HL-60 (cell line): Measurements from ENCODE around the gene SYT12.

Experiments
- DNase-seq, 2 experiments: peaks; one replicate each; pipeline ENCODE4 v3.0.0-alpha.2; 2010 to 2020; ENCODE audit warnings: low read depth in 1 of 2, low spot score in 1 of 2
- H3K27ac ChIP-seq: fragments of 250-450 bp; sonication (Bioruptor Pico); replicated peaks from 2 replicates; pipeline ENCODE4 v1.5.1; 2020; ENCODE audit warnings: mild to moderate bottlenecking, moderate library complexity
- H3K27me3 ChIP-seq: fragments of 250-450 bp; sonication (Bioruptor Pico); 2 replicates; pipeline ENCODE4 v1.5.1; 2021; ENCODE audit warnings: mild to moderate bottlenecking, moderate library complexity; ENCODE audit not compliant: insufficient read depth, poor library complexity, severe bottlenecking
- H3K4me3 ChIP-seq: replicated peaks from 2 replicates; pipeline ENCODE4 v1.5.1; 2011; ENCODE audit warnings: mild to moderate bottlenecking, control low read depth, low read length; ENCODE audit not compliant: insufficient read depth
- GABPA ChIP-seq: IDR thresholded peaks from 2 replicates; pipeline ENCODE4 v1.6.1; 2012; ENCODE audit warnings: low read depth
- POLR2AphosphoS5 ChIP-seq: IDR thresholded peaks from 2 replicates; pipeline ENCODE4 v1.6.1; 2012; ENCODE audit warnings: low read depth
- SPI1 ChIP-seq: IDR thresholded peaks from 2 replicates; pipeline ENCODE4 v1.6.1; 2012; ENCODE audit warnings: low read depth, mild to moderate bottlenecking, borderline replicate concordance
- TF ChIP-seq, protein P1 (sequence below): IDR thresholded peaks from one replicate; pipeline ENCODE4 v1.5.1; 2011; ENCODE audit warnings: low read length, control low read depth, inconsistent platforms; ENCODE audit not compliant: insufficient read depth
- TF ChIP-seq, protein P2 (sequence below): IDR thresholded peaks from 2 replicates; pipeline ENCODE4 v1.6.1; 2012; ENCODE audit warnings: low read depth; ENCODE audit not compliant: insufficient replicate concordance

SYT12 gene

DNA sequence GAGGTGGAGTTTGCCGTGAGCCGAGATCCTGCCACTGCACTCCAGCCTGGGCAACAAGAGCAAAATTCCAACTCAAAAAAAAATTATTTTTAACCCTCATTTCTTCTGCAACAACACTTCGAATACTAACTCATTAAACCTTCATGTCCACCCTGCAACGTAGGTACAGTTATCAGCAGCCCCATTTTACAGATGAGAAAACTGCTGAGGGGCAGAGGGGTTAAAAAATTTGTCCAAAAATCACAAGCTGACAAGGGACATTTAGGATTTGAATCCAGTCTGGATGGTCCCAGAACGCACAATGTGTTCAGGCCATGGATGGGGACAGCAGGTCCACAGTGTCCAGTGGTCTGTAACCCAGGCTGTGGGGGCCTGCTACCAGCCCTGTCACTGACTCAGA lies 62.7 kb downstream of the SYT12 start:
- H3K27ac ChIP-seq, result no peak overlapping the region
- H3K4me3 ChIP-seq, result no peak overlapping the region
- TF ChIP-seq, protein P1, sequence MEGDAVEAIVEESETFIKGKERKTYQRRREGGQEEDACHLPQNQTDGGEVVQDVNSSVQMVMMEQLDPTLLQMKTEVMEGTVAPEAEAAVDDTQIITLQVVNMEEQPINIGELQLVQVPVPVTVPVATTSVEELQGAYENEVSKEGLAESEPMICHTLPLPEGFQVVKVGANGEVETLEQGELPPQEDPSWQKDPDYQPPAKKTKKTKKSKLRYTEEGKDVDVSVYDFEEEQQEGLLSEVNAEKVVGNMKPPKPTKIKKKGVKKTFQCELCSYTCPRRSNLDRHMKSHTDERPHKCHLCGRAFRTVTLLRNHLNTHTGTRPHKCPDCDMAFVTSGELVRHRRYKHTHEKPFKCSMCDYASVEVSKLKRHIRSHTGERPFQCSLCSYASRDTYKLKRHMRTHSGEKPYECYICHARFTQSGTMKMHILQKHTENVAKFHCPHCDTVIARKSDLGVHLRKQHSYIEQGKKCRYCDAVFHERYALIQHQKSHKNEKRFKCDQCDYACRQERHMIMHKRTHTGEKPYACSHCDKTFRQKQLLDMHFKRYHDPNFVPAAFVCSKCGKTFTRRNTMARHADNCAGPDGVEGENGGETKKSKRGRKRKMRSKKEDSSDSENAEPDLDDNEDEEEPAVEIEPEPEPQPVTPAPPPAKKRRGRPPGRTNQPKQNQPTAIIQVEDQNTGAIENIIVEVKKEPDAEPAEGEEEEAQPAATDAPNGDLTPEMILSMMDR, result no peak
- TF ChIP-seq POLR2AphosphoS5 (no peak), SPI1 (no peak), GABPA (no peak)
- TF ChIP-seq, protein P2, sequence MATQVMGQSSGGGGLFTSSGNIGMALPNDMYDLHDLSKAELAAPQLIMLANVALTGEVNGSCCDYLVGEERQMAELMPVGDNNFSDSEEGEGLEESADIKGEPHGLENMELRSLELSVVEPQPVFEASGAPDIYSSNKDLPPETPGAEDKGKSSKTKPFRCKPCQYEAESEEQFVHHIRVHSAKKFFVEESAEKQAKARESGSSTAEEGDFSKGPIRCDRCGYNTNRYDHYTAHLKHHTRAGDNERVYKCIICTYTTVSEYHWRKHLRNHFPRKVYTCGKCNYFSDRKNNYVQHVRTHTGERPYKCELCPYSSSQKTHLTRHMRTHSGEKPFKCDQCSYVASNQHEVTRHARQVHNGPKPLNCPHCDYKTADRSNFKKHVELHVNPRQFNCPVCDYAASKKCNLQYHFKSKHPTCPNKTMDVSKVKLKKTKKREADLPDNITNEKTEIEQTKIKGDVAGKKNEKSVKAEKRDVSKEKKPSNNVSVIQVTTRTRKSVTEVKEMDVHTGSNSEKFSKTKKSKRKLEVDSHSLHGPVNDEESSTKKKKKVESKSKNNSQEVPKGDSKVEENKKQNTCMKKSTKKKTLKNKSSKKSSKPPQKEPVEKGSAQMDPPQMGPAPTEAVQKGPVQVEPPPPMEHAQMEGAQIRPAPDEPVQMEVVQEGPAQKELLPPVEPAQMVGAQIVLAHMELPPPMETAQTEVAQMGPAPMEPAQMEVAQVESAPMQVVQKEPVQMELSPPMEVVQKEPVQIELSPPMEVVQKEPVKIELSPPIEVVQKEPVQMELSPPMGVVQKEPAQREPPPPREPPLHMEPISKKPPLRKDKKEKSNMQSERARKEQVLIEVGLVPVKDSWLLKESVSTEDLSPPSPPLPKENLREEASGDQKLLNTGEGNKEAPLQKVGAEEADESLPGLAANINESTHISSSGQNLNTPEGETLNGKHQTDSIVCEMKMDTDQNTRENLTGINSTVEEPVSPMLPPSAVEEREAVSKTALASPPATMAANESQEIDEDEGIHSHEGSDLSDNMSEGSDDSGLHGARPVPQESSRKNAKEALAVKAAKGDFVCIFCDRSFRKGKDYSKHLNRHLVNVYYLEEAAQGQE, result no peak
- no peaks in the 10 kb centered on the region for H3K27me3 ChIP-seq
- DNase-seq, result no peak

DNA sequence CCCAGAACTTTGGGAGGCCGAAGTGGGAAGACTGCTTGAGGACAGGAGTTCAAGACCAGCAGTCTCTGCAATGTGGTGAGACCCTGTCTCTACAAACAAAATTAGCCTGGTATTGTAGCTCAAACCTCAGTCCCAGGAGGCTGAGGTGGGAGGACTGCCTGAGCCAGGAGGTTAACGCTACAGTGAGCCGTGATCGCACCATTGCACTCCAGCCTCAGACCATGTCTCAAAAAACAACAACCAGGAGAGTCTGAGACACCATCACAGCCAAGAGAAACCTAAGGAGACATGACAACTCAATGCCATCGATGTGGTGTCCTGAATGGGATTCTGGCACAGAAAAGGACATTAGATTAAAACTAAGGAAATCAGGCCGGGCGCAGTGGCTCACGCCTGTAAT lies 67.8 kb downstream of the SYT12 start:
- Histone ChIP-seq H3K4me3 (no peak overlapping the region), H3K27me3 (no peaks in the 10 kb centered on the region), H3K27ac (no peak overlapping the region)
- no peak for DNase-seq
- no peak for TF ChIP-seq SPI1
- TF ChIP-seq, protein P2, result no peak
- TF ChIP-seq, protein P1, result no peak
- TF ChIP-seq POLR2AphosphoS5, result no peak
- TF ChIP-seq GABPA, result no peak

DNA sequence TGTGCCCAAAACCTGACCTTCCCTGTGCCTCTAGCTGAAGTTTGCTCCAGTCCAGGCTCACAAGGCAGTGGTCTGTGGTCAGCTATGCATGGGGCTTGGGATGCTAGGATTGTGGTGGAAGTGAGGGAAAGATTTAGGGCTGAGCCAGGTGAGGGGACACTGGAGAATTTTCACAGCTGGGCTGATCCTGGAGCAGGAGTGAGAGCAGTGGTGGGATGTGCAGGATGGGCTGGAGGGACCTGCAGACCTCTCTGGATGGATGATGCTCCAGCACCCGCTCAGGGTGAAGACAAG lies 72.2 kb downstream of the SYT12 start:
- Histone ChIP-seq H3K27ac (no peak overlapping the region), H3K27me3 (no peaks in the 10 kb centered on the region), H3K4me3 (no peak overlapping the region)
- TF ChIP-seq POLR2AphosphoS5 (no peak), SPI1 (no peak), GABPA (no peak)
- TF ChIP-seq, protein P1, result no peak
- TF ChIP-seq, protein P2, result no peak
- no peak for DNase-seq
